Natural killer cell (primary cell): ENCODE measurements around the gene SHOC2. TPM values are rescaled to one million over a fixed set of nuclear protein-coding genes. Genes with fewer than 3 reads are reported as not detected.

ENCODE experiments used
- ATAC-seq, 3 donors: fragments of 150-1000 bp in 2 of 3; fragments of 200-7000 bp in 1 of 3; cut with Tn5 transposase; 1 replicate in 1 of 3; 2 replicates in 2 of 3; pipeline ENCODE4 v1.10.0; 2021; ENCODE audit warnings: mild to moderate bottlenecking in 2 of 3, moderate library complexity in 2 of 3
- DNase-seq, 2 donors: peaks; one replicate each; pipeline versions ENCODE4 v3.0.0 to v3.0.0-alpha.2; 2013 to 2021; ENCODE audit warnings: mixed read lengths in 1 of 2
- H3K27ac ChIP-seq: one replicate; pipeline ENCODE4 v1.5.1; 2013; ENCODE audit warnings: mild to moderate bottlenecking, low read length
- H3K27me3 ChIP-seq: one replicate; pipeline ENCODE4 v1.6.1; 2013; ENCODE audit warnings: low read length; ENCODE audit not compliant: control insufficient read depth, insufficient read depth
- H3K36me3 ChIP-seq: one replicate; pipeline ENCODE4 v1.6.1; 2013; ENCODE audit warnings: low read length; ENCODE audit not compliant: control insufficient read depth, insufficient read depth
- H3K4me1 ChIP-seq: one replicate; pipeline ENCODE4 v1.6.1; 2013; ENCODE audit warnings: low read length; ENCODE audit not compliant: control insufficient read depth, insufficient read depth
- H3K4me3 ChIP-seq: one replicate; pipeline ENCODE4 v1.5.1; 2013; ENCODE audit warnings: low read length
- H3K9me3 ChIP-seq: one replicate; pipeline ENCODE4 v1.6.1; 2013; ENCODE audit warnings: low read length; ENCODE audit not compliant: control insufficient read depth, insufficient read depth
- H3K27ac Mint-ChIP-seq, 2 donors: one replicate each; pipeline ENCODE4 v1.8.0; 2022; ENCODE audit warnings: mild to moderate bottlenecking in 2 of 2, mixed read lengths in 2 of 2, moderate library complexity in 1 of 2
- H3K27me3 Mint-ChIP-seq, 2 donors: one replicate each; pipeline ENCODE4 v1.8.0; 2022; ENCODE audit warnings: low read depth in 2 of 2, mixed read lengths in 2 of 2
- H3K36me3 Mint-ChIP-seq: one replicate; pipeline ENCODE4 v1.8.0; 2022; ENCODE audit warnings: mixed read lengths
- H3K4me1 Mint-ChIP-seq, 2 donors: one replicate each; pipeline ENCODE4 v1.8.0; 2022; ENCODE audit warnings: mixed read lengths in 2 of 2
- H3K4me3 Mint-ChIP-seq: one replicate; pipeline ENCODE4 v1.8.0; 2022; ENCODE audit warnings: mild to moderate bottlenecking, moderate library complexity, mixed read lengths
- H3K9me3 Mint-ChIP-seq, 2 donors: one replicate each; pipeline ENCODE4 v1.8.0; 2022; ENCODE audit warnings: mixed read lengths in 2 of 2
- WGBS: methylation state at CpG from one replicate; pipeline ENCODE4 v1.1.7; 2013; ENCODE audit warnings: missing lambda C conversion rate; ENCODE audit not compliant: insufficient coverage; 5-methylcytosine and 5-hydroxymethylcytosine counted together
- intact Hi-C: fragments of 100-400 bp; cut with micrococcal nuclease; formaldehyde crosslinking; loops from one replicate; pipeline ENCODE4 v1.14.2; 2022
- total RNA-seq, 4 donors: library from RNA; stranded (reverse); fragments of 120-200 nt in 1 of 4; gene quantifications; one replicate each; pipeline versions ENCODE4 v1.2.3 to v1.2.4, GENCODE V29; 2013 to 2022
- TF ChIP-seq, protein P1 (sequence below): fragments of 200-600 bp; IDR thresholded peaks from one replicate; pipeline ENCODE4 v1.8.0; 2022; ENCODE audit warnings: antibody characterized with exemption

SHOC2 gene
- total RNA-seq, 3 donors from 2014 or later (not counting 1 experiment from before 2014, with no cell fraction given), result 81.8 to 87.6 (median 85.7) TPM

DNA sequence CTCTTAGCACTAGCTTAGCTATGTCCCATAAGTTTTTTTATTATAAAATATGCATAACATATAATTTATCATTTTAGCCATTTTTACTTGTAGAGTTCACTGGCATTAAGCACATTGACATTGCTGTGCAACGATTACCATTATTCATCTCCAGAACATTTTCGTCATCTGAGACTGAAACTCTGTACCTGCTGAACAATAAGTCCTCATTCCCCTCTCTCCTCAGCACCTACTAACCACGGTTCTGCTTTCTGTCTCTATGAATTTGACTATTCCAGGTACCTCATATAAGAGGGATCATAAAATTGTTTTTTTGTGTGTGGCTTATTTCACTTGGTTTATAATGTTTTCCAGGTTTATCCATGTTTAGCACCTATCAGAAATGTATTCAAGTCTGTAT is 64.1 kb downstream of the SHOC2 start:
- 84% methylated on average over 2 of the region's 3 CpGs for WGBS
- TF ChIP-seq, protein P1, sequence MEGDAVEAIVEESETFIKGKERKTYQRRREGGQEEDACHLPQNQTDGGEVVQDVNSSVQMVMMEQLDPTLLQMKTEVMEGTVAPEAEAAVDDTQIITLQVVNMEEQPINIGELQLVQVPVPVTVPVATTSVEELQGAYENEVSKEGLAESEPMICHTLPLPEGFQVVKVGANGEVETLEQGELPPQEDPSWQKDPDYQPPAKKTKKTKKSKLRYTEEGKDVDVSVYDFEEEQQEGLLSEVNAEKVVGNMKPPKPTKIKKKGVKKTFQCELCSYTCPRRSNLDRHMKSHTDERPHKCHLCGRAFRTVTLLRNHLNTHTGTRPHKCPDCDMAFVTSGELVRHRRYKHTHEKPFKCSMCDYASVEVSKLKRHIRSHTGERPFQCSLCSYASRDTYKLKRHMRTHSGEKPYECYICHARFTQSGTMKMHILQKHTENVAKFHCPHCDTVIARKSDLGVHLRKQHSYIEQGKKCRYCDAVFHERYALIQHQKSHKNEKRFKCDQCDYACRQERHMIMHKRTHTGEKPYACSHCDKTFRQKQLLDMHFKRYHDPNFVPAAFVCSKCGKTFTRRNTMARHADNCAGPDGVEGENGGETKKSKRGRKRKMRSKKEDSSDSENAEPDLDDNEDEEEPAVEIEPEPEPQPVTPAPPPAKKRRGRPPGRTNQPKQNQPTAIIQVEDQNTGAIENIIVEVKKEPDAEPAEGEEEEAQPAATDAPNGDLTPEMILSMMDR, result no peak
- H3K27me3 Mint-ChIP-seq, result no peaks in the 10 kb centered on the region
- H3K9me3 Mint-ChIP-seq, result no peaks in the 10 kb centered on the region
- no peak for ATAC-seq
- peak overlapping the region in 1 of 2 donors; percentile 21 for H3K27ac Mint-ChIP-seq
- Histone ChIP-seq H3K4me1 (no peaks in the 10 kb centered on the region), H3K27me3 (no peaks in the 10 kb centered on the region), H3K4me3 (no peak overlapping the region), H3K27ac (no peak overlapping the region), H3K36me3 (no peaks in the 10 kb centered on the region), H3K9me3 (no peaks in the 10 kb centered on the region)
- H3K36me3 Mint-ChIP-seq, result no peaks in the 10 kb centered on the region
- no peak for DNase-seq
- H3K4me3 Mint-ChIP-seq, result no peak overlapping the region
- H3K4me1 Mint-ChIP-seq, result peaks cover 45 to 54% of the 10 kb centered on the region in 2 donors
- intact Hi-C loops, result no loop called here

DNA sequence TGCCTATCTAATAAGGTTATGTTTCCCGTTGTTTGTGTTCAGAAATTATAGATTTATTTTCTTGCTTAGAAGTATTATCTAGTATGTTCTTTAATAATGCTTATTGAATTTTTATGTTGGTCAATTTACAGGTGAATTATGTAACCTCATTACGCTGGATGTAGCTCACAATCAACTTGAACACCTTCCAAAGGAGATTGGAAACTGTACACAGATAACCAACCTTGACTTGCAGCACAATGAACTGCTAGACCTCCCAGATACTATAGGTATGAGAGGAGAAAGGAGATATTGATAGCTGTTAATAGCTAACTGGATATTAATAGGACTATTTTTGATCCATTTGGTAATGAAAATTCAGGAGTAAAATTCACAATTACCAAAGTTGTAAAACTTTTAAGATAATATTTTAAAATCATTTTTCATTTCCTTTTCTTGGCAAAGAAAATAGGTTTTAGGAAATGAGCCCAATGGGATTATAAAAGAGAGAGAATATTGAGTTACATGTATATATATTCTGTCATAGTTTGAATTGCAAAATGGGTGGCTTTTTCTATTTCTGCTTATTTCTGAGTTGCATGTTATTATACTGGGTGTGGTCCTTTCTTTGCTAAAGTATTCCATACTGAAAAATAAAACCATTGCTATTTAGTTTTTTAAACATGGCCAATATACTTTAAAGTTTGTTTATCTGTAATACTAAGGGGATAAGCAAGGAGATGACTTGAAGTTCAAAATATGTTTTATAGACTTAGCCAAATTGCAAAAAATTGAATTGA is 66.3 kb downstream of the SHOC2 start:
- peaks cover 23 to 42% of the 10 kb centered on the region in 2 donors for H3K4me1 Mint-ChIP-seq
- WGBS, result no CpG with 5 or more reads among the region's 2 CpGs
- no peaks in the 10 kb centered on the region for H3K27me3 Mint-ChIP-seq
- no peak for DNase-seq
- Histone ChIP-seq H3K4me1 (no peaks in the 10 kb centered on the region), H3K4me3 (no peak overlapping the region), H3K9me3 (no peaks in the 10 kb centered on the region), H3K27me3 (no peaks in the 10 kb centered on the region), H3K36me3 (no peaks in the 10 kb centered on the region), H3K27ac (no peak overlapping the region)
- H3K9me3 Mint-ChIP-seq, result no peaks in the 10 kb centered on the region
- TF ChIP-seq, protein P1, result no peak
- no peak overlapping the region for H3K27ac Mint-ChIP-seq
- ATAC-seq, result no peak
- H3K4me3 Mint-ChIP-seq, result no peak overlapping the region
- no peaks in the 10 kb centered on the region for H3K36me3 Mint-ChIP-seq
- intact Hi-C loops, result no loop called here

DNA sequence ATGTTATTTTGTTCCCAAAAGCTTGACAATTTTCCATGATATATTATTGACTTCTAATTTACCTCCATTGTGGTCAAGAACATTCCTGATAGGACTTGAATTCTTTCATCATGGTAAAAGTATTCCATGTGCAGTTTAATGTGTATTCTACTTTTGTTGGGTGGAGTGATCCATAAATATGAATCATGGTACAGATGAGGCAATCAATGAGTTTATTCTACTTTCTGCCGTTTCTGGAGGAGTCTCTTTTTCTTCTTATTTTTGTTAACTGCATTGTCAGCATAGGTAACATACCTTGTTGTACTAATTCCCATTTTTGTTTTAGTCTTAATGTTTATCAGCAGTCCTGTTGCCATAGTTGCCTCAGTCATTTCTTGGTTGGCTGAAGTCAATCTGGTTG is 69.6 kb downstream of the SHOC2 start:
- H3K9me3 ChIP-seq, result no peaks in the 10 kb centered on the region
- ATAC-seq (no peak), DNase-seq (no peak)
- H3K27ac ChIP-seq, result no peak overlapping the region
- H3K27ac Mint-ChIP-seq, result no peak overlapping the region
- no peak overlapping the region for H3K4me3 ChIP-seq
- no peaks in the 10 kb centered on the region for H3K4me1 ChIP-seq
- no peaks in the 10 kb centered on the region for H3K36me3 ChIP-seq
- H3K36me3 Mint-ChIP-seq, result no peaks in the 10 kb centered on the region
- peaks cover 24 to 43% of the 10 kb centered on the region in 2 donors for H3K4me1 Mint-ChIP-seq
- no peaks in the 10 kb centered on the region for H3K9me3 Mint-ChIP-seq
- intact Hi-C loops, result no loop called here
- WGBS, result 100% methylated on average over 1 of the region's 1 CpG
- H3K4me3 Mint-ChIP-seq, result no peak overlapping the region
- H3K27me3 ChIP-seq, result no peaks in the 10 kb centered on the region
- TF ChIP-seq, protein P1, result no peak
- no peaks in the 10 kb centered on the region for H3K27me3 Mint-ChIP-seq
